Stimulated activated CD4-positive, alpha-beta T cell treated with anti-CD3 and anti-CD28 coated beads, Interleukin-15, amount 100 ng/mL, for 48 hours (primary cell): ENCODE results near the gene HAND1.

Source experiments
- DNase-seq, 2 donors: peaks; one replicate each; pipeline ENCODE4 v3.0.0-alpha.2; 2020; ENCODE audit warnings: low read depth in 2 of 2

HAND1 gene

DNA sequence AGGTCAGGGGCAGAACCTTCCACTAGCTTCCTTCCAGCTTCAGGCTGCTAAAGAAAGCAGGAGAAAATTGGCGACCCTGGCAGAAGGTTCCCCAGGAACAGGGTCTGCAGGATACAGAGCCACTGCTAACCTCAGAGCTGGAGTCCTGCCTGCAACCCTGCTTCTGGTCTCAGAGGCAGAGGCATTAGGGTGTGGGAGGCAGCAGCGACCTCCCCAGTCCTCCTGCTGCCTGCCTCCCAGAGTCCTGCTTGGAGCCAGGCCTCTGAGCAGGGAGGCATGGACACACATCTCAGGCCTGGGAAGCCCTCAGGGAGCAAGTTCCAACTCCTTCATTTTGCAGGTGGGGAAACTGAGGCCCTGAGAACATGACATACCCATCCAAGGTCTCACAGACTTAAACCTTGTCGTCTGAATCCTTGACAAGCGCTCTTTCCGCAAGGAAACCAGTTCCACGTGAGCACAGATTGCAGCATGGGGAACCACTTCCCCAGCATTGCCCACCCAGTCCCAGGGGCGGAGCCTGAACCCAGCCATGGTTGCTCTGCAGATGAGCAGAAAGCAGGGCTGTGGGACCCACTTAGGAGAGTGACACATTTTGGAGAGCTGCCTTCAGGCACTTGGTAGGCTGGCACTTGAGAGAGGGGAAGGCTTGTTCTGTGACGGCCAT is 28.2 kb upstream of the HAND1 start:
- no peak for DNase-seq

DNA sequence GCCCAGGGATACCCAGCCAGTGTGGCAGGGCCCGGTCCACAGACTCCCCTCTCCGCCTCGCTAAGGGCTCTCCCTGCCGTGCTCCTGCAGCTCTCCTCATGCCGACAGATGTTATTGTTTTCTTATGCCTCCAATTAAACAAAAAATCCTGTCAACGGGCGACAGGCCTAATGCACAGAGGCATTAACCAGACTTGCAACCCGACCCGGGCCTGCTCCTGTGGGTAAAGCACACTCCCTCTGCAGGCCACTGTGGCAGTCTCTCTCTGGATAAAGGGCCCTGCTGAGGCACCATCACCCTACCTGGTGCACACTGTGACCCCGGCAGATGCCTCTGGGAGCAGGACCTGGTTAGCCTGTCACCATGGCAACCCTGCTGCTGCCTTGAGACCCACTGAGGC is 27.5 kb upstream of the HAND1 start:
- no peak for DNase-seq

GRCh38 chr5:154503698-154504039 is 25.6 kb upstream of the HAND1 start:
- no peak for DNase-seq

- DNase-seq: no peak
Measured at GRCh38 chr5:154502180-154502579, 24.2 kb upstream of the HAND1 start.

DNA sequence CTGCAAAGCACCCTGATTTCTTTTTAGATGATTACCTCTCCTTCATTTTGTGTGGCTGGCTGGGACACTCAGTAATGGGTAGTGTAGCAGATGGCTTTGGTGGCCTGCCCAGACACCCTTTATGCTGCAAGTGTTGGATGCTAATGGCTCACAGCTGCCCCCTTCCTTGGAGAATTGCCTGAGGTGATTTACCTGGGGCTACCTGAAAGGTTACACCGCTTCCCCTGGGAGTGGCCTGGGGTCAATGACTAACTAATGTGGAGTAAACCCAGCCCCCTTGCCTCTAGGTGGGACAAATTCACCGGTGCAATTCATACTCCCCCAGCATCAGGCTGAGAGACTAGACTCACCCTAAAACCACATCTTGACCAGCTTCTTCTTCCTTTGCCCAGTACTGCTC is 23.5 kb upstream of the HAND1 start:
- DNase-seq: no peak

DNA sequence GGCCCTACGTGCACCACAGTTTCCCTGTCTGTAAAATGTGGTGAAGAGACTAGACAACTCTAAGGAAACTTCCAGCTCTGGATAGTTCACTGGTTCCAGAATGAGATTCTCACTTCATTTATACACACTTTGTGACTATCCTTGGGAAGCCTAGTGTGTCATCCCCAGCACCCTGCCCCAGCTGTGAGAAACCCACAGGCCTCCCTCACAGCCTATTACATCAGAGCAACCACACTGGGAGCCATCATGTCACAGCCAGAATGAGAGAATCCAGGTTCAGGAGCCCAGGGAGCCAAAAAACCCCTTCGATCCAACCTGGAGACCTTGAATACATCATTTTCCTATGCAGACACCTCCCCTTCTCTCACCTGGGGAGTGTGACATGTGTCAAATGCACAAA is 21.0 kb upstream of the HAND1 start:
- DNase-seq: no peak

- DNase-seq: no peak
Measured at GRCh38 chr5:154498591-154498990, 20.6 kb upstream of the HAND1 start.

DNA sequence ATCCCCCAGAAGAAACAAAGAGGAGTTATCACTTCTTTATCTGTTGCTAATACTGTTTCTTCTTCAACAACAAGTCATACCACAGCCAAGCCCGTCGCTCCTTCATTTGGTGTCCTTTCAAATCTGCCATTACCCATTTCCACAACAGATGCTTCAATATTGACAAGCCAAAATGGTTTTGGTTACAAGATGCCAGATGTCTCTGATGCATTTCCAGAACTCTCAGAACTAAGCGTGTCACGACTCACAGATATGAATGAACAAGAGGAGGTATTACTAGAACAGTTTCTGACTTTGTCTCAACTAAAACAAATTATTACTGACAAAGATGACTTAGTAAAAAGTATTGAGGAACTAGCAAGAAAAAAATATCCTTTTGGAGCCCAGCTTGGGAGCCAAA is 16.0 kb upstream of the HAND1 start:
- no peak for DNase-seq

GRCh38 chr5:154493274-154493673 is 15.2 kb upstream of the HAND1 start:
- DNase-seq: no peak

GRCh38 chr5:154491941-154492340 is 13.9 kb upstream of the HAND1 start:
- DNase-seq: no peak

DNA sequence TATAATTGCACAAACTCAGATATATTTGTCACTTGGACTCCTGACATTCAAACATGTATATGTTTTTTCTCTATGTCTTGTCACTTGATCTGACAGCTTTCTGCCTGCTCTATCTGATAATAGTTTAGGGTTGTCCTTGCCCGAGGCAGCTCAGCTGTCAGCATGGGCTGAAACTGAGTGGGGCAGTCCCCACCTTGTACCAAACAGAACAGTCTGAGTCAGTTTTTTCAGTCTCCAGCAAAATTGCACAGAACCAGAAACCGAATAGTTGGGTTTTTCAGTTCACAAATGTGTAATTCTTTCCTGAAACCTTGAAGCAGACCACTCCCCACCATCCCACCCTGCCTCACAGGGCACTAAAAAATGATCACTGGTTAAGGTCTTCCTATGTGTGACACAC is 9.5 kb upstream of the HAND1 start:
- DNase-seq: peak; percentile 45 to 57

- DNase-seq: no peak
Measured at GRCh38 chr5:154486427-154486866, 8.4 kb upstream of the HAND1 start.

DNA sequence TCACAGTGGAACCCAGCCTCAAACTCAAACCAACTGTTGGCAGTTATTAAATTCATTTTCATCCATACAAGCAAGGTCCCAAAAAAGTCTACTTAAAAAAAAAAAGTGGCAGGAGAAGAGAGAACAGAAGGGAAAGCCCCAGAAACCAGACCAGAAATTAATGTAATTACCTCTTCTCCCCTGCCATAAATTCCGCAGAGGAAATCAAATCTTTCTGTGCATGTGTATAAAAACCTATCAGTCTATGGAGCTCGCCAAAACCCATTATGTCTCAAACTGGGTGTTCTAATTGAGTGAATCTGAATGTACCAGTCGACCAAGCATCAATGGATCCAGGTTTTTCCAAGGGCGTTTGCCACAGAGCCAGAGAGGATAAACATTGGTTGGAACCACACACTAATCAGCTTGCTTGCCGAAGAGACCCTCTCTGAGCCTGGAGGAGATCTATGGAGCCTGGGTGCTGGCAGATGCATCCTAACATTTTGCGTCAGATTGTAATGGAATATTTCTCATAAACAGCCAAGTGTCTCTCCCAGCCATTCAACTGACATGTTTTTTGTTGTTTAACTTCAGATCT is 7.9 kb upstream of the HAND1 start:
- DNase-seq: no peak

DNA sequence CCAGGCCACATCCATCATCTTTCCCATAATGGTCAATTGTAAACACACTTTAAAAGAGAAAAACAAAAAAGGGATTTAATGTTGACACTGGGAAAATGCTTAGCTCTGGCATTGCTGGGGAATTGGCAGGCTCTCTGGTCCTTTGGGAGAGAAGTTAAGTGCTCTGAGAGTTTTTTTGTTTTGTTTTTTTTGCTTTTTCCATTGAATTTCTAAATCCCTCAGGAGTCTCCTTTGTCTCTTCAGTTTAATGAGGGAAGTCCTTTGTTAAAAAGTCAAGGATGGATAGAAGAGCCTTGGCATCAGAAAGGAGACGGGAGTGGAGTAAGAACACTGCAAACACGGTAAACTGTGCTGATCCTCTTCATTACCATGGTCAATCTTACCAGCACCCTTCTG is 7.1 kb upstream of the HAND1 start:
- no peak for DNase-seq

DNA sequence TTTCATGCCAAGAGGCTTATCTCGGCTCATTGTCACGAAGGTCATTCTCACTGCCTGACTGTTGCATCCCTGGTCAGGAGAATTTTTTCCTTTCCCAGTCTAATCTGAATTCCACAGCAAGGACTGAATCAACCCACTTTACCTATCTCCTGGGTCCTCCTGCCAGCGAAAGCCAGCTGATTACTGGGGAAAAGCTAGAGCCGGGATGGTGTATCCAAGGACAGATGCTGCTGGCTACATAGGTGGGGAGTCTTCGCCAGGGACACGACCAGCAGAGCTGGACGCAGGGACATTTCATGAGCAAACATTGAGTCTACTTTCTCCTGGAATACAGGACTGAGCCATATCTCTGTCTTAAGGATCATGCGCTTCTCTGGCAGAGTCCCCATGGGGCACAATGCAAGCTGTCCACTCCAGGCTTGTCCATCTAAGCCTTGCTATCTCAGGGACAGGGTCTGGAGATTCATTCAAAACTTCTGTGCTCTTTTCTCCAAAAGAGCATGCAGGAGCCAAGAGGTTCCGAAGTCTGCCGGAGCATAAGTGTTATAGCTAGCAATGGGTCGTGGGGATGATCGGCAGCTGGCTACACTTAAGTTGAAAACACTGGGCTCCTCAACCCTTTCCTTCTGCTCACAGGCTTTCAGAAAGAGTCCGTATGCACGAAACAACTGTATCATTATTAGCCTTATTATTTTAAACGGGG is 6.5 kb upstream of the HAND1 start:
- no peak for DNase-seq

DNA sequence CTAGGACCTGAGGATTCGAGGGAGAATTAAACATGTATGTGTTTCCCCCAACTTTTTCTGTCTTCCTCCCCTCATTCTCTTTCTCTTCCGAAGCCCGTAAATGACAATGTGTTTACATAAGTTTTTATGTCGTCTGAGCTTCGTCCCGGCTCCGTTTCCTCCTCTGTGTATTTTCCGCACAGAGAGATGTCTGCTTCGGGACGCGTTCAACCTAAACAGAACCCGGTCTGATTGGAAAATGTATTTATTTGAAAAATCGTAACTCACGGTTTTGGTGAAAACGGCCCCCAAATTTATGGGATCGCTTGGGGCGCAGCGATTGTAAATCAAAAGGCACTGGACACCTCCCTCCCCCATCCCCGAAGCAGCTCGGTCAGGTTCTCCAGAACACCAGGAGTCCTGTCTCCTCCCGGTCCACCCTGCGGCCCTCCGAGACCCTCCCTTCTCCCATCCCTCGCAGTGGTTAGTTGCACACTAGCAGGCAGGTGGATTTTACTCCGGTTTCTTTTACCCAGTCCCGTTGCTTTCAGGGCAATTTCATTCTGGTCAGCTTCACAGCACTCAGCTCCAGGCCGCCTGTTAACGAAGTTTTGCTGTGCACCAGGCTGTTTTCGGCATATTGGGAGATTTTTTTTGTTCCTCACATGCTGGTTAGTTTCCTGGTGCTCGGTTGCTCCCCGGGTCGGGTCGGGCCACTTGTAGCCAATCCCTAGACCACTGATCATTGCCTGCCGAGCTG is 5.8 kb upstream of the HAND1 start:
- DNase-seq: no peak

DNA sequence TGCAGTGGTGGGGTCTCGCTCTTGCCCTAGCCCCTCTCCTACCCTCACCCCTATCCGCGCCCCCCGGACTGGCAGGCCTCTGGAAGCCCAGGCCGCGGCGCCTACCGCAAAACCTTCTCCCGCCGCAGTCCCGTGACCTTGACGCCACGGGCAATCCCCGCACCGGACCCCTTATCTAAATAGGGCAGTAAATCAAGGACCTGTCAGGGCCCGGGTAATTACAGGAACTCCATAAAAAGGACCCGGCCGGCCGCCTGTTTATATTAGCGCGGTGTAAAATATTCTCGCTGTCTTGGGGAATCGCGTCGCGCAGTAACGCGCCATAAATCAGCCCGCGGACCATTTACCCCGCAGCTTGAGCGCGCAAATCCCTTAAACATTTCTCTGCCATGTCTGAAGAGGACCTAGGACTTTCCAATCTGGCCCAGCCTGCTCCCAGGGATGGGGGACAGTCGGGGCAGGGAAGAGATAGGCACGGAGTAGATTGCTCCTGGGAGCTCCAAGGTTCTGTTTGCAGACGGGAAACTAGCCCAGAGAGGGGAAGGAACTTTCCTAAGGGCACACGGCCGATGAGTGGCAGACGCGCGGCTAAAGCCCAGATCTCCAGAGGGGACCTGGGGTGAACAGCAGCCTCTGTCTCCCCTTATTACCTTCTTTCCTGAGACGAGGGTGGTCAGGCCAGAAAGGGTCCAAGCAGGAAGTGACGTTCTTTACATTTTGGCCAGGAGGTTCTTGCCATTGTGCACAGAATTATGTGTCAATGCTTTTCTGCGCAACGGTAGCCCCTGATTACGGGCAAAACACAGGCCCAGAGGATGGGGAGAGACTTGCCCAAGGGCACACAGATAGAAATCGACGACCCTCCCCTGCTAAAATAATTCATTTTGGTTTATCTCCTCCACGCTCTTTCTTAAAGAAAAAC is 4.8 kb upstream of the HAND1 start:
- no peak for DNase-seq

- DNase-seq: no peak
Measured at GRCh38 chr5:154481584-154482381, 3.8 kb upstream of the HAND1 start.

- DNase-seq: no peak
Measured at GRCh38 chr5:154480847-154481246, 2.8 kb upstream of the HAND1 start.

- no peak for DNase-seq
Measured at GRCh38 chr5:154479944-154480750, 2.1 kb upstream of the HAND1 start.
